Loucy (cell line): ENCODE results near the gene ASIC2.

ENCODE experiments used
- CTCF ChIP-seq: fragments of 200-600 bp; sonication (generic); conservative IDR thresholded peaks from 2 replicates; pipeline ENCODE4 v1.5.1; 2014; ENCODE audit warnings: mild to moderate bottlenecking, antibody characterized with exemption, low read length
- EZH2phosphoT487 ChIP-seq: fragments of 200-600 bp; IDR thresholded peaks from 2 replicates; pipeline ENCODE4 v1.6.1; 2018; ENCODE audit warnings: antibody characterized with exemption, mild to moderate bottlenecking, moderate library complexity, borderline replicate concordance

DNA sequence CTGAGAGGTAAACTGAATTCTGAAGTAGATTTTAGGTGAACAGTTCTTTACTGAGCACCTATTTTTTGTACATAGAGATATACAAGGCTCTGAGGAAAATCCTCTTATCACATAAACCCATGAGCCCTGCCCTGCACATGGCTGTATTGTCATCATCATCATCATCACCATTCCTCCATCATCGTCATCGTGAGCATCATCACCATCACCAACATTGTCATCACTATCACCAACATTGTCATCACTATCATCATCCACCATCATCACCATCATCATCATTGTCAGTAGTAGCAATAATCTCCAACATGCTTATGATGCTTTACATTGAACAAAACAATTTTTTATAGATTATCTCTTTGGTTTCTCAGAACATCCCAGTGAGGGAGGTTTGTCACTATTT, 20.7 kb downstream of the ASIC2 start:
- TF ChIP-seq CTCF: no peak
- TF ChIP-seq EZH2phosphoT487: no peak
